H1 (cell line): ENCODE results near the gene ETV5. TPM values are rescaled to one million over a fixed set of nuclear protein-coding genes. Genes with fewer than 3 reads are reported as not detected.
A peak's percentile ranks its signal among the peaks of the same experiment; 100 is the strongest.

Source experiments
- ASH2L ChIP-seq: fragments of 200-600, 300-600 bp; sonication (generic); IDR thresholded peaks from one replicate; pipeline ENCODE4 v1.7.1; 2017; ENCODE audit warnings: low read length
- CBX8 ChIP-seq: fragments of 300-800, 300-1000 bp; sonication (generic); IDR thresholded peaks from 2 replicates; pipeline ENCODE4 v1.7.1; 2016; ENCODE audit warnings: low read depth, low read length, borderline replicate concordance
- JUN ChIP-seq: IDR thresholded peaks from 2 replicates; pipeline ENCODE4 v1.6.1; 2011; ENCODE audit warnings: low read depth, mild to moderate bottlenecking, improper control_type of control experiment, low read length
- NRF1 ChIP-seq: IDR thresholded peaks from 2 replicates; pipeline ENCODE4 v1.6.1; 2011; ENCODE audit warnings: mild to moderate bottlenecking, low read depth, low read length, improper control_type of control experiment
- RAD21 ChIP-seq, 2 experiments: IDR thresholded peaks in 1 of 2; conservative IDR thresholded peaks in 1 of 2; 2 replicates each; pipeline ENCODE4 v1.6.1; 2011; ENCODE audit warnings: low read depth in 2 of 2, low read length in 2 of 2, improper control_type of control experiment in 1 of 2, inconsistent platforms in 1 of 2, mild to moderate bottlenecking in 1 of 2, moderate library complexity in 1 of 2
- RBBP5 ChIP-seq: IDR thresholded peaks from 2 replicates; pipeline ENCODE4 v1.7.1; 2012; ENCODE audit warnings: low read depth, mild to moderate bottlenecking, inconsistent platforms, low read length, moderate library complexity, borderline replicate concordance
- SIRT6 ChIP-seq: IDR thresholded peaks from one replicate; pipeline ENCODE4 v1.7.1; 2012; ENCODE audit warnings: low read length, inconsistent platforms
- SUZ12 ChIP-seq: fragments of 200-600 bp; sonication (generic); IDR thresholded peaks from 2 replicates; pipeline ENCODE4 v1.6.1; 2012; ENCODE audit warnings: mild to moderate bottlenecking, inconsistent platforms, low read length, moderate library complexity, mixed read lengths
- TCF12 ChIP-seq: IDR thresholded peaks from 2 replicates; pipeline ENCODE4 v1.6.1; 2011; ENCODE audit warnings: low read depth, mild to moderate bottlenecking, low read length
- polyA plus RNA-seq, 7 experiments: library from polyadenylated mRNA; depleted of rRNA in 3 of 7; stranded (reverse) in 5 of 7; unstranded in 2 of 7; fragments of >200 nt in 5 of 7; fragments of 200-250 nt in 2 of 7; gene quantifications; 1 replicate in 5 of 7; 2 replicates in 1 of 7; 4 replicates in 1 of 7; pipeline versions ENCODE4 v1.2.1 to v1.2.3, GENCODE V29; 2011 to 2013; ENCODE audit warnings: missing spikeins in 2 of 7, mixed read lengths in 2 of 7
- total RNA-seq: library from RNA; stranded (reverse); fragmentation: NEBNext Ultra II Directional; extraction: Animal tissue kit (Norgen Biotek cat#: 25700); gene quantifications from 2 replicates; pipeline ENCODE4 v1.2.1, GENCODE V29; 2021

The ETV5 gene
- total and polyA plus RNA-seq, 2 of the 8 experiments (the other 6 are each of a cell fraction or from before 2014, with no cell fraction given) = 13.1 to 36.9 TPM

- peak; percentile 11 for TF ChIP-seq ASH2L
- TF ChIP-seq JUN = no peak
- no peak for TF ChIP-seq RBBP5
- TF ChIP-seq TCF12 = no peak
- no peak; a peak in 1 of 4 replicates for TF ChIP-seq RAD21 (IDR thresholded peaks at IDR 0.05 in 1 of 2, conservative IDR thresholded peaks at IDR 0.05 in 1 of 2; ENCODE audit: low read depth in 2 of 2, low read length in 2 of 2)
- 0 out of 2 replicates have a peak, but pooled peaks have one; percentile 28 for TF ChIP-seq SUZ12
- TF ChIP-seq CBX8 = no peak
- TF ChIP-seq NRF1 = peak; percentile 47
- TF ChIP-seq SIRT6 = no peak
Observed at GRCh38 chr3:186108941-186109865, at the start of gene ETV5 (continued).
